ENCODE data around the gene CASP8AP2.

CASP8AP2 gene

DNA sequence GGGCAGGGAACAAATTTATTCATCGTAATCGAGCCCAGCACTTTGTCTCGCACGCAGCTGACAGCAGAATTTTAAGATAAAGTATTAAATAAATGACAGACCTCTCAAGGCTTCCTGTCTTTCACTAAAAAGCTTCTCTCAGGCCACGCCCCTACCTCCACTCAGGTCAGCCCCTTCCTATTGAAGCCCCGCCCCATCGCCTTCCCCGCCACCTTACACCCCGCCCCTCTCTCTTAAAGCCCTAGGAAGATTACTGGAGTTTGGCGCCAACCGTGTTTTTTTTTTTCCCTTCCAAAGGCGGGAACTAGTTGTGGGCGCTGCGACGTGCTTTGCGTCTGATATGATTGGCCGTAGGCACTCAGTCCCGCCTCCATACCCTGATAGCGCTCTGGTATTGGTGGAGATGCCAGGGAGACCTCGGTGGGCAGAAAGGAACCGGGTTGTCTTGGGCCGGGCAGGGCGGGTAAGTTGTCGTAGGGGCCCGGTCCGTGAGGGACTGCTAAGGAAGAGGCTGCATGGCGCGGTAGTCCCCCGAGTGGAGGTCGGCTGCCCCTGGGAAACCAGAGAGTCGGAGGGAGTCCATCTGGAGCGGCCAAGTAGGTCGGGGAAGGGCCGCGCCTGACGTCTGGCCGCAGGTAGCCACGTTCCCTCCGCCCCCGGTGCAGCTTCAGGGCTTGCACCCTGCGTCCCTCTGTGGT lies at the start of gene CASP8AP2:
Gene CASP8AP2 (plus strand): TSS at position 409 of the 698 bp plus-strand sequence.
- TF ChIP-seq GATA3 (IDR thresholded peaks at IDR 0.05; ENCODE audit: low read depth, low read length) (no peak), GATA2 (IDR thresholded peaks at IDR 0.05; ENCODE audit: low read depth, low read length) (no peak)

DNA sequence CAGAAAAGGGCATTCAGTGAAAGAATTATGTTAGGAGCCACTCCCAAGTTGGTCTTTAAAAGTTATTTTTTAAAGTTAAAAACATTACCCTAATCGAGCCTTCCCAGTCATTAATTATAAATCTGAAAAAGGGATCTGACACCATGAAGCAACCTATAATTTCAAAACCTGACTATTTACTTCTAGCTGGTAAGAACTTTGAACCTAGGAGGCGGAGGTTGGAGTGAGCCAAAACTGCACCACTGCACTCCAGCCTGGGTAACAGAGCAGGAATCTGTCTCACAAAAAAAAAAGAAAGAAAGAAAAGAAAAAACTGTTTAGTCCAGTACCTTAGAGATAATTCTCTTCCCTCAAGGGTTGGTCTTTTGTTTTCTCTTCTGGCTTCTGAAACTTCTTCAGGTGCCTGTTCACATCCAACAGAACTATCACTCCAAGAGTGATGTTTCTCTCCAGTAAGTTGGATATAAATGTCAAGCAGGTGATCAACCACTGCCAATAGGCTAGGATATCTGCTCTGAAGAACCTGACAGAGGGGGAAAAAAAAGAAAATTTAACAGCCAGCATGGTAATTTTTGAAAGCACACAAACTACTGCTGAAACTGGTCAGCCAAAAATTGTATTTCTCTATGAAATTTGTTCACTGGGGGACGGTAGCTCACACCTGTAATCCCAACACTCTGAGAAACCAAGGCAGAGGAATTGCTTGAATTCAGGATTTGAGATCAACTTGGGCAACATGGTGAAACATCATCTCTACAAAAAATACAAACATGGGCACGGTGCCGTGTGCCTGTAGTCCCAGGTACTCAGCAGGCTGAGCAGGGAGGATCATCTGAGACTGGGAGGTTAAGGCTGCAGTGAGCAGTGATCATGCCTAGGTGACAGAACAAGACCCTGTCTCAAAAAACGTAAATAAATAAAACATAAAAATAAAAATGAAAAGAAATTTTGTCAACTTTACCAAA lies 48.3 kb upstream of the CASP8AP2 start:
- no peak for TF ChIP-seq GATA2 (IDR thresholded peaks at IDR 0.05; ENCODE audit: low read depth, low read length)
- TF ChIP-seq GATA3 (IDR thresholded peaks at IDR 0.05; ENCODE audit: low read depth, low read length) = no peak

GRCh38 chr6:89782222-89782621 lies 47.5 kb upstream of the CASP8AP2 start:
- TF ChIP-seq GATA2 (IDR thresholded peaks at IDR 0.05; ENCODE audit: low read depth, low read length) = no peak
- TF ChIP-seq GATA3 (IDR thresholded peaks at IDR 0.05; ENCODE audit: low read depth, low read length) = no peak

- TF ChIP-seq GATA3 (IDR thresholded peaks at IDR 0.05; ENCODE audit: low read depth, low read length) = no peak
Observed at GRCh38 chr6:89784838-89785237, 44.8 kb upstream of the CASP8AP2 start.

DNA sequence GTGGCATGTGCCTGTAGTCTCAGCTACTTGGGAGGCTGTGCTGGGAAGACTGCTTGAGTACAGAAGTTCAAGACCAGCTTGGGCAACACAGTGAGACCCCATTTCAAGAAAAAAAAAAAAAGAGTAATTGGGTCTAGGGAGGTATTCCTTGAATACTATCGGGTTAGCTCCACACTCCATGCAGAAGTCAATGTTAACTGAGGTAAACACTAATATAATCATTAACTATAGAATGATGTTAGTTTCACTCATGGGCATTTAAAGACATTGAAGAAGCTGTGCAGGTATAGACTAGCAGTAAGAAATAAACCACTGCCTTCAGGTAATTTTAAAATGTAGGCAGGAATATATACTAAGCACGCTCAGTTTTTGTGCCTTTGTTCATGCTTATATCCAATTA lies 42.7 kb upstream of the CASP8AP2 start:
- TF ChIP-seq GATA3 (IDR thresholded peaks at IDR 0.05; ENCODE audit: low read depth, low read length) = no peak
- TF ChIP-seq GATA2 (IDR thresholded peaks at IDR 0.05; ENCODE audit: low read depth, low read length) = no peak

DNA sequence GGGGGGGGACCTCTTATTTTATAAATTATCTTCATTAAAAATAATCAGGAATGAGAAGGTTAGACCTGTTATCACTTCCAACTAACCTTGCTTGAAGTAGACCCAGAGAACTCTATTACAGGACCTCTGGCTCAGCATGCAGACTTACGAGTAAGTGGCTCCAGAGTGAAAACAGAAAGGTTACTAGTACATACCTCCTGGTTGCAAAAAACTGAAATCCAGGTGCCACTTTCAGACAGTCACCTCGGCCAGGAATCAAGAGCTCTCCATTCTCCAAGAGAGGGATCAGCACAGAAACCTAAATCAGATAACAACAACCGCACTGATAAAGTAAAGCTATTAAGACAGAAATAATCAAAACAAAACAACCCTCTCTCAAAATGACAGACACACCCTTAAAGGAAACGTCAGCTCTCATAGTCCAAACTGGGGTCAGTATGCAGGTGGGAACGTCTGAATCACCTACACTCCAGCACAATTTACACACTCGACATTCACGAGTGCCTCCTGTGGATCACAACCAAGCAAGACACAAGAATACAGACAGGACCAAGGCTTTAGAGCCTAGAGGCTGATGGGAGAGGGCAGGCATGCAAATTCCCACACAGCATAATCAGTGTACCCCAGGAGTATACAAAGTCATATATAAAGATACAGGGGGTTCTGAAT lies 41.9 kb upstream of the CASP8AP2 start:
- TF ChIP-seq GATA2 (IDR thresholded peaks at IDR 0.05; ENCODE audit: low read depth, low read length) (no peak), GATA3 (IDR thresholded peaks at IDR 0.05; ENCODE audit: low read depth, low read length) (no peak)

GRCh38 chr6:89789980-89790379 lies 39.7 kb upstream of the CASP8AP2 start:
- TF ChIP-seq GATA2 (IDR thresholded peaks at IDR 0.05; ENCODE audit: low read depth, low read length) (no peak), GATA3 (IDR thresholded peaks at IDR 0.05; ENCODE audit: low read depth, low read length) (no peak)

GRCh38 chr6:89790403-89790802 lies 39.3 kb upstream of the CASP8AP2 start:
- TF ChIP-seq GATA3 (IDR thresholded peaks at IDR 0.05; ENCODE audit: low read depth, low read length) (no peak), GATA2 (IDR thresholded peaks at IDR 0.05; ENCODE audit: low read depth, low read length) (no peak)

GRCh38 chr6:89792881-89793280 lies 36.8 kb upstream of the CASP8AP2 start:
- TF ChIP-seq GATA2 (IDR thresholded peaks at IDR 0.05; ENCODE audit: low read depth, low read length) = no peak
- no peak for TF ChIP-seq GATA3 (IDR thresholded peaks at IDR 0.05; ENCODE audit: low read depth, low read length)

GRCh38 chr6:89793586-89793985 lies 36.1 kb upstream of the CASP8AP2 start:
- TF ChIP-seq GATA2 (IDR thresholded peaks at IDR 0.05; ENCODE audit: low read depth, low read length) (no peak), GATA3 (IDR thresholded peaks at IDR 0.05; ENCODE audit: low read depth, low read length) (no peak)

- no peak for TF ChIP-seq GATA2 (IDR thresholded peaks at IDR 0.05; ENCODE audit: low read depth, low read length)
- TF ChIP-seq GATA3 (IDR thresholded peaks at IDR 0.05; ENCODE audit: low read depth, low read length) = no peak
Observed at GRCh38 chr6:89794324-89794723, 35.4 kb upstream of the CASP8AP2 start.

DNA sequence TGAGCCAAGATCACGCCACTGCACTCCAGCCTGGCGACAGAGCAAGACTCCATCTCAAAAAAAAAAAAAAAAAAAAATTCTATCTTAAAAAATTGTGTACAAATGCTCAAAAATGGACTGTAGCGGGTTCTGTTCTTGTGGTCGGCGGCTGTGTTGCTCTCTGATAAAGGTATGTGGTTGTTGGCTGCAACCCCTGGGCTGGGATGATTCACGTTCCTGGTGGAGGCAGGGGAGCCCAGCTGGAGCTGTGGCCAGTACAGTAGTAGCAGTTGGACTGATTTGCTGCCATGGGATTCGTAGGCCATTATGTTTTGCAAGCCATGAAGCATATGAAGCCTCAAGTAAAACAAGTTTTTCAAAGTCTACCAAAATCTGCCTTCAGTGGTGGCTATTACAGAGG lies 32.4 kb upstream of the CASP8AP2 start:
- no peak for TF ChIP-seq GATA2 (IDR thresholded peaks at IDR 0.05; ENCODE audit: low read depth, low read length)
- no peak for TF ChIP-seq GATA3 (IDR thresholded peaks at IDR 0.05; ENCODE audit: low read depth, low read length)

DNA sequence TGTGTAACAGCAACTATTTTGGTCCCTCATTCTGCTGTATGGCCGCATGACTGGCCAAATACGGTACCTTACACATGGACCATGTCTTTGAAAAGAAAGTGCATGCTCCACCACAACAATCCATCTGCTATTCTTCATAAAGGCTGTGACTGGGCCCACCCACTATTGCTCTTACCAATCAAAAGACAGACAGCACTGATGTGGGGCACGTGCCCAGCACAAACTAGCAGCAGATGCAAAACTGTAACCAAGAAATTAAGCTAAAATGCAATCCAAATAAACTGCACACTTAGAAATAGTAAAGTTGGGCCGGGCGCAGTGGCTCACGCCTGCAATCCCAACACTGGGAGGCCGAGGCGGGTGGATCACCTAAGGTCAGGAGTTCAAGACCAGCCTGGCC lies 30.6 kb upstream of the CASP8AP2 start:
- TF ChIP-seq GATA2 (IDR thresholded peaks at IDR 0.05; ENCODE audit: low read depth, low read length) (no peak), GATA3 (IDR thresholded peaks at IDR 0.05; ENCODE audit: low read depth, low read length) (no peak)

- TF ChIP-seq GATA3 (IDR thresholded peaks at IDR 0.05; ENCODE audit: low read depth, low read length) (no peak), GATA2 (IDR thresholded peaks at IDR 0.05; ENCODE audit: low read depth, low read length) (no peak)
Observed at GRCh38 chr6:89799756-89800155, 29.9 kb upstream of the CASP8AP2 start.
